GM12875 (cell line): ENCODE data around the gene PSMF1.

ENCODE experiments used
- H3K4me3 ChIP-seq: one replicate; pipeline ENCODE4 v1.5.1; 2011; ENCODE audit warnings: low read depth, low read length, control low read depth
- CTCF ChIP-seq: IDR thresholded peaks from 2 replicates; pipeline ENCODE4 v1.5.1; 2011; ENCODE audit warnings: low read depth, mild to moderate bottlenecking, control low read depth, inconsistent platforms, low read length, moderate library complexity, borderline replicate concordance; ENCODE audit not compliant: insufficient read depth

Gene PSMF1

DNA sequence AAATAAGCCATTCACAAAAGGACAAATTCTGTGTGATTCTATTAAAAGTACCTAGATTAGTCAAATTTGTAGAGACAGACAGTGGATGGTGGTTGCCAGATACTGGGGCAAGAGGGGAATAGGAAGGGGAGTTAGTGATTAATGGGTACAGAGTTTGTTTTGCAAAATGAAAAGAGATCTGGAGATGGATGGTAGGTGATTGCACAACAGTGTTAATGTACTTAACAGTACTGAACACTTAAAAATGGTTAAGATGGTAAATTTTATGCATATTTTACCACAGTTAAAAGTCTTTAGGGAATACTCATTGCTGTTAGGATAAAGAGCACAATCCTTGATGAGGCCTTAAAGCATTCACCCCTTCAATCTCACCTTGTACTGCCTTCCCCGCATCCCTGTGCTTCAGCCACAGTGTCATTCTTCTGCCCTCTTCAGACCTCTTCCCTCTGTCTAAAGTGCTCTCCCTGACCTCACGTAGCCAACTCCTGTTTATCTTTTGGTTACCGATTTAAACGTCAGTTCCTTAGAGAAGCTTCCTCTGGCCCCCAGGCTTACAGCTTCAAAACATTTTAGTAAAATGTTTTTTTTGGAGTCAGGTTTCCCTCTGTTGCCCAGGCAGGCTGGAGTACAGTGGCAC is 11.8 kb downstream of the PSMF1 start:
- TF ChIP-seq CTCF = no peak
- no peak overlapping the region for H3K4me3 ChIP-seq

DNA sequence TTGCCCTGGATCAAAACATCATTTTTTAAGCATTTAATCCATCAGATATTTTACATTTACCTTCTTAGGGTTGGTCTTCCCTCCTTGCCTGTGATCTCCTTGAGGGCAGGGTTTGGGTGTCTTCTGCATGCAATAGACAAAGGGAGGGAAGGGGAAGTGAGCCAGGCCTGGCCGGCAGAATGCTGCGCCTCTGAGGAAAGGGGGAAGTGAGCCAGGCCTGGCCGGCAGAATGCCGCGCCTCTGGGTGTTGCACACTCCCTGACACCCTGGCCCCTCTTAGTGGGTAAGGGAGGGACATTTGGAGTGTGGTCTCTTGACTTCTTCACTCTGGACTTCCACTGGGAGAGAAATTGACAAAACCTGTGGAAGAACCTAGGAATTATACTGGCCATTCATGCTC is 12.4 kb downstream of the PSMF1 start:
- H3K4me3 ChIP-seq = no peak overlapping the region
- TF ChIP-seq CTCF = no peak

DNA sequence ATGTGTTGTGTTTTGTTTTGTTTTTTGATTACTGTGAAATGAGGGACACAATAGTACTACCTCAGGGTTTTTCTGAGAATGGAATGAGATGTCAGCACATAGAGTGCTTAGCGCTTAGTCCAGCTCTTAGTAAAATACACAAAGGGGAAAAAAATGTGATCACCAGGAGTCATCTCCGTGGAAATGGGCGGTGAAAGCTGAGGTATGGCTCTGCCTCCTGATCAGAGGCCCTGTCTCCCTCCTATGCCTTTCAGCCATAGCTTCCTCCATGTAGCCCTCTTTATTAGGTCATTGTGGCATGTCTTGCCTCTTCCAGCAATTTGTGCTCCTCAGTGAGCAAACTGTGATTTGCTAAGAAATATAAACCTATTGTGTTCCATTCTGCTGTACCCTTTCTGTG is 13.0 kb downstream of the PSMF1 start:
- H3K4me3 ChIP-seq = no peak overlapping the region
- no peak for TF ChIP-seq CTCF

DNA sequence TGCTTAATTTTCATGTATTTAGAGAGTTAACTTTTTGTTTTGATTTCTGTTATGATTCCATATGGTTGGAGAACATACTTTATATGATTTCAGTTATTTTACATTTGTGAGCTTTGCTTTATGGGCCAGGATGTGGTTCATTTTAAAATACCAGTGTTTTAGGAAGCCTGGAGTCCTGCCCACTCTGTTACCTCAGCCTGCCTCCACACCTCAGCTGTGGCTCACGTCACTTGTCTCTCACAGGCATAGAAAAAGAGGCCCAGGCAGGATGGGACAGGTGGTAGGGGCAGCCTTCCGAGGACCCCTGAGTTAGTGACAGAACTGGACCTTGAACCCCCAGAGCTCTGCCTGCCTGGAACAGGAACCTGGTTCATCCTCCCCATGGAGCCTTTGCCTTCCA is 16.0 kb downstream of the PSMF1 start:
- no peak for TF ChIP-seq CTCF
- no peak overlapping the region for H3K4me3 ChIP-seq

GRCh38 chr20:1134836-1135235 is 16.4 kb downstream of the PSMF1 start:
- H3K4me3 ChIP-seq = no peak overlapping the region
- TF ChIP-seq CTCF = no peak

GRCh38 chr20:1137236-1137635 is 18.8 kb downstream of the PSMF1 start:
- no peak for TF ChIP-seq CTCF
- no peak overlapping the region for H3K4me3 ChIP-seq

DNA sequence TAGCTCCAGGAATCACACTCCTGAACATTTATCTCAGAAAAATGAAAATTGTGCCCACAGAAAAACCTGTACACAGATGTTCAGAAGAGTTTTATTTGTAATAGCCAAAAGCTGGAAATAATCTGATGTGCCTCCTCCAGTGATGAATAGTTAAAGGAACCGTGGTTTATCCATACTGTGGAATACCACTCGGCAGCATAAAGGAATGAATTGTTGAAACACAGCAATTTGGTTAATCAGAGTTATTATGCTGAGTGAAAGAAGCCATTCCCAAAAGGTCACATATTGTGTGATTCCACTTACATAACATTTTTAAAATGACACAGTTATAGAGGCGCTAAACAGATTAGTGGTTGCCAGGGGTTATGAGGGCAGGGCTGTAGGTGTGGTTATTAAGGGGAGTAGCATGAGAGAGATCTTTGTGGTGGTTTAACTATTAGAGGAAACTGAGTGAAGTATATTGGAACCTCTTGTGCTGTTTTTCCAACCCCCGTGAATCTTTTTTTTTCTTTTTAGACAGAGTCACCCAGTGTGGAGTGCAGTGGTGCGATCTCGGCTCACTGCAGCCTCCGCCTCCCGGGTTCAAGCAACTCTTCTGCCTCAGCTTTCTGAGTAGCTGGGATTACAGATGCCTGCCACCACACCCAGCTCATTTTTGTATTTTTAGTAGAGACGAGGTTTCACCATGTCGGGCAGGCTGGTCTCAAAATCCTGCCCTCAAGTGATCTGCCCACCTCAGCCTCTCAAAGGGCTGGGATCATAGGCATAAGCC is 26.2 kb downstream of the PSMF1 start:
- TF ChIP-seq CTCF = no peak
- H3K4me3 ChIP-seq = no peak overlapping the region
